Esophagus (tissue), 2 donors: ENCODE measurements around the gene PHTF2. TPM values are rescaled to one million over a fixed set of nuclear protein-coding genes. Genes with fewer than 3 reads are reported as not detected.

Experiments
- H3K27ac ChIP-seq, 2 donors: one replicate each; pipeline ENCODE4 v1.5.1; 2013; ENCODE audit warnings: low read depth in 2 of 2, mild to moderate bottlenecking in 2 of 2, inconsistent platforms in 1 of 2, low read length in 1 of 2, moderate library complexity in 1 of 2
- H3K27me3 ChIP-seq, 2 donors: one replicate each; pipeline ENCODE4 v1.6.1; 2013; ENCODE audit warnings: low read length in 2 of 2, control low read depth in 1 of 2, mild to moderate bottlenecking in 1 of 2; ENCODE audit not compliant: insufficient read depth in 2 of 2, control insufficient read depth in 1 of 2
- H3K36me3 ChIP-seq, 2 donors: one replicate each; pipeline ENCODE4 v1.6.1; 2013; ENCODE audit warnings: low read length in 1 of 2; ENCODE audit not compliant: control insufficient read depth in 2 of 2, insufficient read depth in 2 of 2
- H3K4me1 ChIP-seq, 2 donors: one replicate each; pipeline ENCODE4 v1.6.1; 2013; ENCODE audit warnings: low read length in 1 of 2; ENCODE audit not compliant: control insufficient read depth in 2 of 2, insufficient read depth in 2 of 2
- H3K4me3 ChIP-seq, 2 donors: one replicate each; pipeline ENCODE4 v1.5.1; 2013; ENCODE audit warnings: low read length in 2 of 2, mild to moderate bottlenecking in 2 of 2, low read depth in 1 of 2, moderate library complexity in 1 of 2
- H3K9me3 ChIP-seq, 2 donors: one replicate each; pipeline ENCODE4 v1.6.1; 2013; ENCODE audit warnings: mild to moderate bottlenecking in 2 of 2, low read depth in 1 of 2, low read length in 1 of 2, moderate library complexity in 1 of 2; ENCODE audit not compliant: control insufficient read depth in 2 of 2, insufficient read depth in 1 of 2
- WGBS, 2 donors: extraction: QIAGEN DNeasy Blood & Tissue Kit; methylation state at CpG; one replicate each; pipeline ENCODE4 v1.1.7; 2013; 5-methylcytosine and 5-hydroxymethylcytosine counted together
- polyA plus RNA-seq, 2 donors: library from polyadenylated mRNA; stranded (reverse); fragments of 200-250 nt; gene quantifications; one replicate each; pipeline ENCODE4 v1.2.3, GENCODE V29; 2013
- donor health status: healthy with polysubstance abuse.
- donor health status: Bipolar disorder and iron deficiency.

PHTF2 gene
- polyA plus RNA-seq = 1 to 10 TPM; 3.8 to 6.1 TPM

GRCh38 chr7:77798394-77799077 lies at the start of gene PHTF2, which contains the start of gene TMEM60:
TSS of gene PHTF2 (plus strand) at chr7:77798773.
TSS of gene TMEM60 (minus strand) at chr7:77798434. CDS start at chr7:77794373, 4,061 bp downstream.
- Histone ChIP-seq H3K4me1 (no peaks in the 10 kb centered on the region), H3K27me3 (no peaks in the 10 kb centered on the region), H3K9me3 (no peaks in the 10 kb centered on the region), H3K27ac (peak within 1 kb of the TSS; percentile 94), H3K36me3 (no peaks in the 10 kb centered on the region), H3K4me3 (peak within 1 kb of the TSS; percentile 88 to 97)
- WGBS, 2 donors = 0 to 1% methylated on average over 53 to 61 of the region's 61 CpGs

- H3K36me3 ChIP-seq = no peaks in the 10 kb centered on the region
- peaks cover 0 to 3% of the 10 kb centered on the region in 2 donors for H3K4me1 ChIP-seq
- no peaks in the 10 kb centered on the region for H3K9me3 ChIP-seq
- 59 to 61% methylated on average over 2 of the region's 2 CpGs for WGBS, 2 donors
- H3K27me3 ChIP-seq = no peaks in the 10 kb centered on the region
- H3K27ac ChIP-seq = no peak overlapping the region
- H3K4me3 ChIP-seq = no peak overlapping the region
These were observed 46.6 kb upstream of the PHTF2 start for GRCh38 chr7:77752016-77752415.

- no peaks in the 10 kb centered on the region for H3K4me1 ChIP-seq
- WGBS, 2 donors = 64 to 71% methylated on average over 1 of the region's 1 CpG
- no peaks in the 10 kb centered on the region for H3K9me3 ChIP-seq
These were observed 45.4 kb upstream of the PHTF2 start for GRCh38 chr7:77753173-77753572.

GRCh38 chr7:77757589-77757988 lies 41.0 kb upstream of the PHTF2 start:
- H3K4me3 ChIP-seq = no peak overlapping the region
- H3K4me1 ChIP-seq = no peaks in the 10 kb centered on the region
- no peaks in the 10 kb centered on the region for H3K9me3 ChIP-seq
- no peaks in the 10 kb centered on the region for H3K27me3 ChIP-seq
- 11 to 13% methylated on average over 1 of the region's 1 CpG for WGBS, 2 donors
- H3K36me3 ChIP-seq = peaks cover 0 to 2% of the 10 kb centered on the region in 2 donors
- no peak overlapping the region for H3K27ac ChIP-seq

More at GRCh38 chr7:77753173-77753572, 45.4 kb upstream of the PHTF2 start:
- Histone ChIP-seq H3K27me3 (no peaks in the 10 kb centered on the region), H3K27ac (no peak overlapping the region), H3K36me3 (peaks cover 0 to 2% of the 10 kb centered on the region in 2 donors), H3K4me3 (no peak overlapping the region)

- WGBS, 2 donors = 3 to 4% methylated on average over 3 of the region's 3 CpGs
- H3K36me3 ChIP-seq = peaks cover 0 to 2% of the 10 kb centered on the region in 2 donors
- no peaks in the 10 kb centered on the region for H3K27me3 ChIP-seq
- H3K9me3 ChIP-seq = no peaks in the 10 kb centered on the region
- no peaks in the 10 kb centered on the region for H3K4me1 ChIP-seq
- H3K27ac ChIP-seq = no peak overlapping the region
- no peak overlapping the region for H3K4me3 ChIP-seq
These were observed 39.2 kb upstream of the PHTF2 start for GRCh38 chr7:77759294-77759889.

GRCh38 chr7:77760809-77761453 lies 37.6 kb upstream of the PHTF2 start:
- H3K9me3 ChIP-seq = no peaks in the 10 kb centered on the region
- WGBS, 2 donors = 79 to 89% methylated on average over 10 of the region's 10 CpGs
- H3K27me3 ChIP-seq = no peaks in the 10 kb centered on the region
- peaks cover 0 to 2% of the 10 kb centered on the region in 2 donors for H3K36me3 ChIP-seq
- no peak overlapping the region for H3K4me3 ChIP-seq
- no peak overlapping the region for H3K27ac ChIP-seq
- H3K4me1 ChIP-seq = no peaks in the 10 kb centered on the region

- Histone ChIP-seq H3K36me3 (no peaks in the 10 kb centered on the region), H3K27me3 (no peaks in the 10 kb centered on the region), H3K27ac (no peak overlapping the region), H3K9me3 (no peaks in the 10 kb centered on the region), H3K4me3 (no peak overlapping the region), H3K4me1 (no peaks in the 10 kb centered on the region)
- WGBS, 2 donors = 69 to 70% methylated on average over 3 of the region's 3 CpGs
These were observed 33.1 kb upstream of the PHTF2 start for GRCh38 chr7:77765481-77765880.

GRCh38 chr7:77765906-77766800 lies 32.4 kb upstream of the PHTF2 start:
- H3K27me3 ChIP-seq = no peaks in the 10 kb centered on the region
- H3K27ac ChIP-seq = no peak overlapping the region
- no peaks in the 10 kb centered on the region for H3K36me3 ChIP-seq
- H3K4me1 ChIP-seq = no peaks in the 10 kb centered on the region
- no peaks in the 10 kb centered on the region for H3K9me3 ChIP-seq
- H3K4me3 ChIP-seq = no peak overlapping the region
- WGBS, 2 donors = 76 to 84% methylated on average over 4 of the region's 4 CpGs
